ENCODE data around the gene TMEM273. TPM values are rescaled to one million over a fixed set of nuclear protein-coding genes. Genes with fewer than 3 reads are reported as not detected.

The TMEM273 gene
- total RNA-seq (2014; rRNA removed; shearing (Covaris generic)): not detected in 2 replicates

GRCh38 chr10:49187950-49188761 lies at the start of gene TMEM273:
Gene TMEM273 (minus strand): TSS chr10:49188391. CDS start chr10:49188336, 55 bp downstream.
- H3K4me3 ChIP-seq (ENCODE audit: insufficient read depth, low read depth, low read length): no peak within 1 kb of the TSS
- no peaks in the 10 kb centered on the region for H3K27me3 ChIP-seq (ENCODE audit: control insufficient read depth, insufficient read depth, low read length)
- no peak for DNase-seq
- H3K36me3 ChIP-seq (replicated peaks; ENCODE audit: control insufficient read depth, insufficient read depth, low read length): no peaks in the 10 kb centered on the region

DNA sequence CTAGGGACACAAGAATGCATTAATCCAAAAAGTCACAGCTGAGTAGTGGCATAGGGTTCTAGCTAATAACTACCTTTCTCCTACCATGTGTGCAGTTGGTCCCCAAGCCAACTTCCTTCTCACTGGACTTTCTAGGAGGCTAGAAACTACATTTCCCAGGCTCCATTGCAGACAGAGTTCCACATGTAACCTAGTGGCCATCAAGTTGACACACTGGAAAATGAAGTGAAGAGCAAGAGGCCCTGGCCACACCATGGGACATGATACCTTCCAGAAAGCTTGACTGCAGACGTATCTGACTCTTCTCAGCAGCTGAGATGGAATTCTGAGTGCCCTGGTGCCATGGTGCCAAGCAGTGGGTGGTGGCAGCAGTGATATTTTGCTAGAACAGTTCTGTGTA lies 49.8 kb upstream of the TMEM273 start:
- Histone ChIP-seq H3K36me3 (replicated peaks; ENCODE audit: control insufficient read depth, insufficient read depth, low read length) (no peaks in the 10 kb centered on the region), H3K27me3 (ENCODE audit: control insufficient read depth, insufficient read depth, low read length) (peaks cover 10% of the 10 kb centered on the region), H3K4me3 (ENCODE audit: insufficient read depth, low read depth, low read length) (no peak overlapping the region)
- DNase-seq: no peak

GRCh38 chr10:49235392-49235791 lies 47.2 kb upstream of the TMEM273 start:
- Histone ChIP-seq H3K27me3 (ENCODE audit: control insufficient read depth, insufficient read depth, low read length) (no peaks in the 10 kb centered on the region; the same call in 1 of the 2 replicates), H3K36me3 (replicated peaks; ENCODE audit: control insufficient read depth, insufficient read depth, low read length) (no peaks in the 10 kb centered on the region), H3K4me3 (ENCODE audit: insufficient read depth, low read depth, low read length) (no peak overlapping the region)
- no peak for DNase-seq

- DNase-seq: no peak
- Histone ChIP-seq H3K36me3 (replicated peaks; ENCODE audit: control insufficient read depth, insufficient read depth, low read length) (no peaks in the 10 kb centered on the region), H3K27me3 (ENCODE audit: control insufficient read depth, insufficient read depth, low read length) (no peaks in the 10 kb centered on the region), H3K4me3 (ENCODE audit: insufficient read depth, low read depth, low read length) (no peak overlapping the region)
Measured at GRCh38 chr10:49231086-49231820, 43.1 kb upstream of the TMEM273 start.

DNA sequence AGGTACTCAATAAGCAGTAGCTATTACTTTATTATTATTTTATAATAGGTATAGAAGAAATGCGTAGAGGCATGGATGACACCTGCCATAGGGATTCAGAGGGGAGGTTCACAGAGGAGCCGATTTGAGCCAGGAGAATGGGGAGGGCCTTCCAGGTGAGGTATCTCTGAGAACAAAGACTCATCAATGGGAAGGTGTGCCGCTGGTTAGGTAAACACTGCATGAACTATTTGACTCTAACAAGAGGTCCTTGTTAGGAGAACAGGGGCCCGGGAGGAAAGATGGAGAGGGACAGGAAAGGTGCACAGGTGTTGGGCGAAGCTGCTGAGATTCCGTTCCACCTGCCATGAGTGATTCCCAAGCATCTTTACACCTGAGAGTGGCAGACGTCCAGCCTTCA lies 41.8 kb upstream of the TMEM273 start:
- no peak overlapping the region for H3K4me3 ChIP-seq (ENCODE audit: insufficient read depth, low read depth, low read length)
- no peak for DNase-seq
- H3K36me3 ChIP-seq (replicated peaks; ENCODE audit: control insufficient read depth, insufficient read depth, low read length): no peaks in the 10 kb centered on the region
- no peaks in the 10 kb centered on the region for H3K27me3 ChIP-seq (ENCODE audit: control insufficient read depth, insufficient read depth, low read length)

DNA sequence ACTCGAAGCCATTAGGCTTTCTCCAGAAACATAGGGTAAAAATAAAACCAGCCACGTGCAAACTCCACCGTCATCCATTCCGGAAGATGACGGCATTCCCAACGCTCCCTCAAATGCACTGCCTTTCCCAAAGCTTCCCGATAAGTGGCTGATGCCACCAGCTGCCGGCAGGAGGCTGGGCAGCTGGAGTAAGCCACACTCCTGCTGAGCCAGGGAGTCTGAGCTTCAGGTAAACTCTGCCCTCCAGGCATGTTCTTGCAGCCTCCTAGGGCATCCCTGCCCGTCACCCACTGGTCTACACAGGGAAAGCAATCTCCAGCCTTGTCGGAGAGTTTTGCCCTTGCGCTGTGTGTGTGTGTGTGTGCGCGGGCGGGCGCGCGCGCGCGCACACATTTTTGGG lies 40.5 kb upstream of the TMEM273 start:
- peak; percentile 47 for DNase-seq
- Histone ChIP-seq H3K36me3 (replicated peaks; ENCODE audit: control insufficient read depth, insufficient read depth, low read length) (no peaks in the 10 kb centered on the region), H3K4me3 (ENCODE audit: insufficient read depth, low read depth, low read length) (no peak overlapping the region), H3K27me3 (ENCODE audit: control insufficient read depth, insufficient read depth, low read length) (no peaks in the 10 kb centered on the region)

- no peaks in the 10 kb centered on the region for H3K27me3 ChIP-seq (ENCODE audit: control insufficient read depth, insufficient read depth, low read length)
Measured at GRCh38 chr10:49227406-49227805, 39.2 kb upstream of the TMEM273 start.

GRCh38 chr10:49226594-49226993 lies 38.4 kb upstream of the TMEM273 start:
- DNase-seq: no peak

More at GRCh38 chr10:49227406-49227805, 39.2 kb upstream of the TMEM273 start:
- no peak overlapping the region for H3K4me3 ChIP-seq (ENCODE audit: insufficient read depth, low read depth, low read length)
- H3K36me3 ChIP-seq (replicated peaks; ENCODE audit: control insufficient read depth, insufficient read depth, low read length): no peaks in the 10 kb centered on the region
- no peak for DNase-seq

GRCh38 chr10:49225218-49225876 lies 37.2 kb upstream of the TMEM273 start:
- Histone ChIP-seq H3K4me3 (ENCODE audit: insufficient read depth, low read depth, low read length) (no peak overlapping the region), H3K36me3 (replicated peaks; ENCODE audit: control insufficient read depth, insufficient read depth, low read length) (no peaks in the 10 kb centered on the region), H3K27me3 (ENCODE audit: control insufficient read depth, insufficient read depth, low read length) (no peaks in the 10 kb centered on the region)
- no peak for DNase-seq

More at GRCh38 chr10:49226594-49226993, 38.4 kb upstream of the TMEM273 start:
- H3K4me3 ChIP-seq (ENCODE audit: insufficient read depth, low read depth, low read length): no peak overlapping the region
- no peaks in the 10 kb centered on the region for H3K27me3 ChIP-seq (ENCODE audit: control insufficient read depth, insufficient read depth, low read length)
- H3K36me3 ChIP-seq (replicated peaks; ENCODE audit: control insufficient read depth, insufficient read depth, low read length): no peaks in the 10 kb centered on the region

DNA sequence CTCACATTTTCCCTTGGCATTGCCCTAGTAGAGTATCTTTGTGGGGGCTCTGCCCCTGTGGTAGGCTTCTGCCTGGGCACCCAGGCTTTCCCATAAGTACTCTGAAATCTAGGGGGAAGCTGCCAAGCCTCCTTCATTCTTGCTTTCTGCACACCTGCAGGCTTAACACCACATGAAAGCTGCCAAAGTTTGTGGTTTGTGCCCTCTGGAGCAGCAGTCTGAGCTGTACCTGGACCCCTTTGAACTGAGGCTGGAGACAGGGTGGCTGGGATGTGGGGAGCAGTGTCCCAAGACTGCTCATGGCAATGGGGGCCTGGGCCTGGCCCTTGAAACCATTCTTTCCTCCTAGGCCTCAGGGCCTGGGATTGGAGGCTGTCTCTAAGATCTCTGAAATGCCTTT lies 35.0 kb upstream of the TMEM273 start:
- Histone ChIP-seq H3K27me3 (ENCODE audit: control insufficient read depth, insufficient read depth, low read length) (no peaks in the 10 kb centered on the region), H3K36me3 (replicated peaks; ENCODE audit: control insufficient read depth, insufficient read depth, low read length) (no peaks in the 10 kb centered on the region), H3K4me3 (ENCODE audit: insufficient read depth, low read depth, low read length) (no peak overlapping the region)
- no peak for DNase-seq

GRCh38 chr10:49222170-49222569 lies 34.0 kb upstream of the TMEM273 start:
- DNase-seq: no peak
- H3K36me3 ChIP-seq (replicated peaks; ENCODE audit: control insufficient read depth, insufficient read depth, low read length): no peaks in the 10 kb centered on the region
- H3K27me3 ChIP-seq (ENCODE audit: control insufficient read depth, insufficient read depth, low read length): no peaks in the 10 kb centered on the region
- H3K4me3 ChIP-seq (ENCODE audit: insufficient read depth, low read depth, low read length): no peak overlapping the region

GRCh38 chr10:49220679-49221078 lies 32.5 kb upstream of the TMEM273 start:
- no peak for DNase-seq
- Histone ChIP-seq H3K4me3 (ENCODE audit: insufficient read depth, low read depth, low read length) (no peak overlapping the region), H3K36me3 (replicated peaks; ENCODE audit: control insufficient read depth, insufficient read depth, low read length) (no peaks in the 10 kb centered on the region)

GRCh38 chr10:49220031-49220430 lies 31.8 kb upstream of the TMEM273 start:
- Histone ChIP-seq H3K27me3 (ENCODE audit: control insufficient read depth, insufficient read depth, low read length) (no peaks in the 10 kb centered on the region), H3K4me3 (ENCODE audit: insufficient read depth, low read depth, low read length) (no peak overlapping the region), H3K36me3 (replicated peaks; ENCODE audit: control insufficient read depth, insufficient read depth, low read length) (no peaks in the 10 kb centered on the region)
- DNase-seq: no peak

More at GRCh38 chr10:49220679-49221078, 32.5 kb upstream of the TMEM273 start:
- no peaks in the 10 kb centered on the region for H3K27me3 ChIP-seq (ENCODE audit: control insufficient read depth, insufficient read depth, low read length)

- no peak overlapping the region for H3K4me3 ChIP-seq (ENCODE audit: insufficient read depth, low read depth, low read length)
- H3K27me3 ChIP-seq (ENCODE audit: control insufficient read depth, insufficient read depth, low read length): no peaks in the 10 kb centered on the region
- H3K36me3 ChIP-seq (replicated peaks; ENCODE audit: control insufficient read depth, insufficient read depth, low read length): no peaks in the 10 kb centered on the region
- DNase-seq: no peak
Measured at GRCh38 chr10:49219248-49219647, 31.1 kb upstream of the TMEM273 start.
